GM23338 (cell line): ENCODE data around the gene OR6A2. TPM values are rescaled to one million over a fixed set of nuclear protein-coding genes. Genes with fewer than 3 reads are reported as not detected.

Source experiments
- ATAC-seq: fragments of 200-7000 bp; cut with Tn5 transposase; 3 replicates; pipeline ENCODE4 v1.9.1; 2020
- DNase-seq: peaks from one replicate; pipeline ENCODE4 v3.0.0-alpha.2; 2015; ENCODE audit warnings: low spot score
- H2AFZ ChIP-seq: fragments of 200-600 bp; sonication (generic); 2 replicates; pipeline ENCODE4 v1.8.0; 2016; ENCODE audit warnings: antibody characterized with exemption, mild to moderate bottlenecking, moderate library complexity
- H3F3A ChIP-seq: fragments of 200-600 bp; sonication (generic); replicated peaks from 2 replicates; pipeline ENCODE4 v1.8.0; 2017; ENCODE audit warnings: antibody characterized with exemption, mixed run types, low read depth
- H3K27ac ChIP-seq: fragments of 200-600 bp; sonication (generic); 2 replicates; pipeline ENCODE4 v1.6.1; 2016; ENCODE audit warnings: low read depth
- H3K27me3 ChIP-seq: fragments of 200-600 bp; sonication (generic); 2 replicates; pipeline ENCODE4 v1.8.0; 2016; ENCODE audit warnings: mild to moderate bottlenecking, mixed run types, moderate library complexity; ENCODE audit not compliant: insufficient read depth
- H3K36me3 ChIP-seq: fragments of 200-600 bp; sonication (generic); 2 replicates; pipeline ENCODE4 v1.8.0; 2016; ENCODE audit warnings: mild to moderate bottlenecking; ENCODE audit not compliant: insufficient read depth
- H3K4me1 ChIP-seq: fragments of 200-600 bp; sonication (generic); 2 replicates; pipeline ENCODE4 v1.8.0; 2016; ENCODE audit warnings: mild to moderate bottlenecking, moderate library complexity; ENCODE audit not compliant: insufficient read depth
- H3K4me2 ChIP-seq: fragments of 200-600 bp; sonication (generic); 2 replicates; pipeline ENCODE4 v1.7.1; 2017; ENCODE audit warnings: mixed run types
- H3K4me3 ChIP-seq: fragments of 200-600 bp; sonication (generic); 2 replicates; pipeline ENCODE4 v1.6.1; 2016; ENCODE audit warnings: mixed run types
- H3K79me2 ChIP-seq: fragments of 200-600 bp; sonication (generic); replicated peaks from 2 replicates; pipeline ENCODE4 v1.8.0; 2017; ENCODE audit warnings: mild to moderate bottlenecking; ENCODE audit not compliant: insufficient read depth
- H3K9me2 ChIP-seq: fragments of 200-600 bp; sonication (generic); 2 replicates; pipeline ENCODE4 v1.8.0; 2017; ENCODE audit not compliant: insufficient read depth
- H4K20me1 ChIP-seq: fragments of 200-600 bp; sonication (generic); replicated peaks from 2 replicates; pipeline ENCODE4 v1.8.0; 2017; ENCODE audit warnings: mild to moderate bottlenecking; ENCODE audit not compliant: insufficient read depth
- H3K27ac Mint-ChIP-seq: 2 replicates; pipeline ENCODE4 v1.8.0; 2020; ENCODE audit warnings: inconsistent platforms, mild to moderate bottlenecking, moderate library complexity, mixed read lengths
- H3K27me3 Mint-ChIP-seq: 3 replicates; pipeline ENCODE4 v1.8.0; 2022; ENCODE audit warnings: low read depth, mild to moderate bottlenecking, moderate library complexity, mixed read lengths, inconsistent platforms; ENCODE audit not compliant: insufficient read depth, poor library complexity
- H3K36me3 Mint-ChIP-seq: 3 replicates; pipeline ENCODE4 v1.8.0; 2021; ENCODE audit warnings: low read depth, mild to moderate bottlenecking, inconsistent platforms, moderate library complexity, mixed read lengths
- H3K4me1 Mint-ChIP-seq: 3 replicates; pipeline ENCODE4 v1.8.0; 2020; ENCODE audit warnings: mild to moderate bottlenecking, inconsistent platforms, mixed read lengths
- H3K4me3 Mint-ChIP-seq: 3 replicates; pipeline ENCODE4 v1.8.0; 2021; ENCODE audit warnings: moderate library complexity, mild to moderate bottlenecking, inconsistent platforms, mixed read lengths
- H3K9me3 Mint-ChIP-seq: 3 replicates; pipeline ENCODE4 v1.8.0; 2020; ENCODE audit warnings: moderate library complexity, mild to moderate bottlenecking, inconsistent platforms, mixed read lengths
- CREB1 ChIP-seq: fragments of 250-450 bp; sonication (Bioruptor Pico); IDR thresholded peaks from 2 replicates; pipeline ENCODE4 v1.5.0; 2020; ENCODE audit warnings: low read depth, mild to moderate bottlenecking, moderate library complexity
- CTCF ChIP-seq, 2 experiments: fragments of 200-600 bp in 1 of 2; sonication (generic) in 1 of 2; conservative IDR thresholded peaks; 2 replicates each; pipeline versions ENCODE4 v1.5.1 to v1.6.1; 2016 to 2017; ENCODE audit warnings: antibody characterized with exemption in 2 of 2, low read depth in 2 of 2, mild to moderate bottlenecking in 2 of 2, moderate library complexity in 1 of 2
- ETS1 ChIP-seq: IDR thresholded peaks from 2 replicates; pipeline ENCODE4 v1.6.1; 2016; ENCODE audit warnings: antibody characterized with exemption
- EZH2 ChIP-seq: fragments of 200-600 bp; sonication (generic); IDR thresholded peaks from one replicate; pipeline ENCODE4 v1.8.0; 2017; ENCODE audit warnings: antibody characterized with exemption, mild to moderate bottlenecking, low read depth; ENCODE audit not compliant: unreplicated experiment
- EZH2phosphoT487 ChIP-seq: fragments of 200-600 bp; sonication (generic); IDR thresholded peaks from one replicate; pipeline ENCODE4 v1.8.1; 2018; ENCODE audit warnings: antibody characterized with exemption; ENCODE audit not compliant: unreplicated experiment
- JUNB ChIP-seq: IDR thresholded peaks from one replicate; pipeline ENCODE4 v1.6.1; 2016; ENCODE audit warnings: antibody characterized with exemption; ENCODE audit not compliant: unreplicated experiment
- NANOG ChIP-seq: IDR thresholded peaks from 2 replicates; pipeline ENCODE4 v1.6.1; 2016; ENCODE audit warnings: antibody characterized with exemption, borderline replicate concordance
- POLR2AphosphoS5 ChIP-seq: IDR thresholded peaks from 2 replicates; pipeline ENCODE4 v1.6.1; 2016; ENCODE audit warnings: antibody characterized with exemption, low read depth
- STAT1 ChIP-seq: IDR thresholded peaks from one replicate; pipeline ENCODE4 v1.6.1; 2016; ENCODE audit warnings: antibody characterized with exemption; ENCODE audit not compliant: unreplicated experiment
- ZNF114 ChIP-seq: fragments of 250-450 bp; sonication (Bioruptor Pico); IDR thresholded peaks from 2 replicates; pipeline ENCODE4 v1.5.0; 2020; ENCODE audit warnings: mild to moderate bottlenecking, moderate library complexity
- ZNF331 ChIP-seq: fragments of 250-450 bp; sonication (Bioruptor Pico); IDR thresholded peaks from 2 replicates; pipeline ENCODE4 v1.5.0; 2020; ENCODE audit warnings: low read depth, mild to moderate bottlenecking, moderate library complexity
- ZNF462 ChIP-seq: fragments of 250-450 bp; sonication (Bioruptor Pico); IDR thresholded peaks from 2 replicates; pipeline ENCODE4 v1.5.0; 2020; ENCODE audit warnings: mild to moderate bottlenecking, moderate library complexity
- polyA plus RNA-seq: library from polyadenylated mRNA; unstranded; fragments of >200 nt; fragmentation: Nextera tagmentation; extraction: Ambion mirVana; gene quantifications from 2 replicates; pipeline ENCODE4 v1.2.1, GENCODE V29; 2016
- total RNA-seq: library from RNA; depleted of rRNA; stranded (reverse); fragments of >200 nt; shearing (Covaris generic); gene quantifications from 2 replicates; pipeline ENCODE4 v1.2.3, GENCODE V29; 2014

OR6A2 gene
- total and polyA plus RNA-seq, 2 experiments from 2014 or later, result 0.06 to 0.97 TPM

- Histone ChIP-seq H2AFZ (no peak overlapping the region), H3F3A (no peaks in the 10 kb centered on the region), H3K27ac (no peak overlapping the region), H3K79me2 (no peaks in the 10 kb centered on the region), H3K4me2 (no peak overlapping the region), H3K27me3 (no peaks in the 10 kb centered on the region), H3K4me1 (no peaks in the 10 kb centered on the region; the same call in 1 of the 2 replicates), H3K4me3 (no peak overlapping the region), H3K9me2 (0 out of 2 replicates have a peak, but pooled peaks cover 5% of the 10 kb centered on the region), H4K20me1 (no peaks in the 10 kb centered on the region), H3K36me3 (no peaks in the 10 kb centered on the region)
- Mint-ChIP-seq H3K9me3 (peaks cover 5% of the 10 kb centered on the region; the same call in 1 of the 3 replicates), H3K27ac (no peak overlapping the region), H3K4me3 (no peak overlapping the region), H3K4me1 (0 out of 3 replicates have a peak, but pooled peaks cover 2% of the 10 kb centered on the region), H3K27me3 (no peaks in the 10 kb centered on the region), H3K36me3 (no peaks in the 10 kb centered on the region)
- TF ChIP-seq ZNF331 (CRISPR knock-in tag) (no peak), EZH2phosphoT487 (no peak)
- ATAC-seq (no peak), DNase-seq (no peak)
Measured at GRCh38 chr11:6824136-6824823, 24.8 kb upstream of the OR6A2 start.

- Histone ChIP-seq H3K4me2 (no peak overlapping the region), H3F3A (no peaks in the 10 kb centered on the region), H2AFZ (no peak overlapping the region), H3K27ac (no peak overlapping the region), H3K79me2 (no peaks in the 10 kb centered on the region), H4K20me1 (no peaks in the 10 kb centered on the region), H3K4me1 (no peaks in the 10 kb centered on the region), H3K36me3 (no peaks in the 10 kb centered on the region), H3K27me3 (no peaks in the 10 kb centered on the region), H3K4me3 (no peak overlapping the region), H3K9me2 (no peaks in the 10 kb centered on the region)
- Mint-ChIP-seq H3K36me3 (peaks cover 10% of the 10 kb centered on the region), H3K4me3 (no peak overlapping the region), H3K9me3 (peaks cover 18% of the 10 kb centered on the region; the same call in 2 of the 3 replicates), H3K27ac (no peak overlapping the region), H3K27me3 (no peaks in the 10 kb centered on the region), H3K4me1 (peaks cover 4% of the 10 kb centered on the region; the same call in 1 of the 3 replicates)
- DNase-seq (no peak), ATAC-seq (no peak)
- no peak for TF ChIP-seq CTCF (conservative IDR thresholded peaks at IDR 0.05; ENCODE audit: low read depth in 2 of 2)
- TF ChIP-seq JUNB, result no peak
- TF ChIP-seq ETS1, result no peak
- TF ChIP-seq POLR2AphosphoS5, result no peak
- TF ChIP-seq ZNF331 (CRISPR knock-in tag), result no peak
- no peak for TF ChIP-seq CREB1
- no peak for TF ChIP-seq ZNF462 (CRISPR knock-in tag)
- no peak for TF ChIP-seq ZNF114 (CRISPR knock-in tag)
- TF ChIP-seq STAT1, result no peak
- TF ChIP-seq EZH2, result no peak
- TF ChIP-seq NANOG, result no peak
Measured at GRCh38 chr11:6818967-6819366, 19.5 kb upstream of the OR6A2 start.
